Breast epithelium (tissue), 4 donors: ENCODE results near the gene F11R. TPM values are rescaled to one million over a fixed set of nuclear protein-coding genes. Genes with fewer than 3 reads are reported as not detected.
A peak's percentile ranks its signal among the peaks of the same experiment; 100 is the strongest.
"Not testable (repeated sequence)": the region's sequence is repeated elsewhere in the genome, so short reads cannot be mapped to it uniquely, and the experiment has no call there.

Experiments
- DNase-seq, 2 donors: peaks; one replicate each; pipeline ENCODE4 v3.0.0-alpha.2; 2019; ENCODE audit warnings: low spot score in 2 of 2
- H3K27ac ChIP-seq, 2 donors: fragments of 200-600 bp; sonication (generic) in 1 of 2; one replicate each; pipeline ENCODE4 v1.5.1; 2016 to 2019; ENCODE audit warnings: mild to moderate bottlenecking in 1 of 2
- H3K27me3 ChIP-seq, 2 donors: fragments of 200-600 bp; sonication (generic) in 1 of 2; one replicate each; pipeline versions ENCODE4 v1.5.1 to v1.6.0; 2017 to 2019; ENCODE audit warnings: control low read depth in 1 of 2, mild to moderate bottlenecking in 1 of 2
- H3K36me3 ChIP-seq: fragments of 200-600 bp; one replicate; pipeline ENCODE4 v1.5.1; 2019
- H3K4me1 ChIP-seq, 2 donors: fragments of 200-600 bp; sonication (generic); one replicate each; pipeline ENCODE4 v1.5.1; 2016 to 2019; ENCODE audit warnings: control low read depth in 1 of 2
- H3K4me3 ChIP-seq, 3 donors: fragments of 200-600 bp; sonication (generic); 1 replicate in 2 of 3; 2 replicates in 1 of 3; pipeline ENCODE4 v1.5.1; 2016 to 2019; ENCODE audit warnings: mild to moderate bottlenecking in 3 of 3, moderate library complexity in 2 of 3
- H3K9me3 ChIP-seq, 2 donors: fragments of 200-600 bp; sonication (generic) in 1 of 2; one replicate each; pipeline ENCODE4 v1.5.1; 2016 to 2019; ENCODE audit warnings: control low read depth in 1 of 2
- POLR2A ChIP-seq: fragments of 450-650 bp; IDR thresholded peaks from one replicate; pipeline ENCODE4 v1.6.1; 2016; ENCODE audit warnings: antibody characterized with exemption, mild to moderate bottlenecking, moderate library complexity
- POLR2AphosphoS5 ChIP-seq, 3 donors: sonication (generic); formaldehyde crosslinking; IDR thresholded peaks; one replicate each; pipeline ENCODE4 v1.6.1; 2017; ENCODE audit warnings: antibody characterized with exemption in 3 of 3
- intact Hi-C: fragments of 100-400 bp; cut with DNase I; formaldehyde crosslinking; loops from one replicate; pipeline ENCODE4 v1.15.1; 2023; ENCODE audit warnings: low total_unique reads
- total RNA-seq, 3 donors: library from RNA; depleted of rRNA; stranded (reverse); fragments of >200 nt; gene quantifications; one replicate each; pipeline ENCODE4 v1.1.0, GENCODE V29; 2016
- TF ChIP-seq, protein P1 (sequence below), 3 donors: fragments of 450-650 bp; IDR thresholded peaks; one replicate each; pipeline ENCODE4 v1.5.1; 2016 to 2017; ENCODE audit warnings: antibody characterized with exemption in 3 of 3, mild to moderate bottlenecking in 3 of 3, moderate library complexity in 3 of 3

F11R gene
- total RNA-seq, 3 donors from 2014 or later = 41.1 to 74.3 (median 48.8) TPM

DNA sequence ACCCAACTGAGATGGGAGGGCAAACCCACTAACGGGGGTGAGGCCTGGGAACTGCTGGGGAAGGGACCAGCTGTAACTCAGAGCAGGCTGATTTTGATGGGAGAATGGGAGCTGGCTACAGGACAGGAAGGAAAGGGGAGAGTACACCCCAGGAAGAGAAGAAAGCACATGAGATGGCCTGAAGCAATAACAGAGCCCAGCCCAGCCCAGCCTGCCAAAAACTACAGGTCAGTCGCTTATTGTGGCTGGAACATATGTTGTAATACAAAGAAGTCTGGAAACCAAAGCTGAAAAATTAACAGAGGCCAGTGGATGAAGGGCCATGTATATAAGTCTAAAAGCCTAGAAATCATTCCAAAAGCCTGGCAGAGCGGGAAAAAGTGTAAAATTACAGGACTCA is 67.9 kb downstream of the F11R start:
- peak in 1 of 2 donors; percentile 36 for DNase-seq
- Histone ChIP-seq H3K9me3 (no peaks in the 10 kb centered on the region), H3K27me3 (no peaks in the 10 kb centered on the region), H3K4me1 (no peaks in the 10 kb centered on the region), H3K4me3 (no peak overlapping the region), H3K27ac (no peak overlapping the region), H3K36me3 (no peaks in the 10 kb centered on the region)
- intact Hi-C loops = no loop called here
- TF ChIP-seq, protein P1, sequence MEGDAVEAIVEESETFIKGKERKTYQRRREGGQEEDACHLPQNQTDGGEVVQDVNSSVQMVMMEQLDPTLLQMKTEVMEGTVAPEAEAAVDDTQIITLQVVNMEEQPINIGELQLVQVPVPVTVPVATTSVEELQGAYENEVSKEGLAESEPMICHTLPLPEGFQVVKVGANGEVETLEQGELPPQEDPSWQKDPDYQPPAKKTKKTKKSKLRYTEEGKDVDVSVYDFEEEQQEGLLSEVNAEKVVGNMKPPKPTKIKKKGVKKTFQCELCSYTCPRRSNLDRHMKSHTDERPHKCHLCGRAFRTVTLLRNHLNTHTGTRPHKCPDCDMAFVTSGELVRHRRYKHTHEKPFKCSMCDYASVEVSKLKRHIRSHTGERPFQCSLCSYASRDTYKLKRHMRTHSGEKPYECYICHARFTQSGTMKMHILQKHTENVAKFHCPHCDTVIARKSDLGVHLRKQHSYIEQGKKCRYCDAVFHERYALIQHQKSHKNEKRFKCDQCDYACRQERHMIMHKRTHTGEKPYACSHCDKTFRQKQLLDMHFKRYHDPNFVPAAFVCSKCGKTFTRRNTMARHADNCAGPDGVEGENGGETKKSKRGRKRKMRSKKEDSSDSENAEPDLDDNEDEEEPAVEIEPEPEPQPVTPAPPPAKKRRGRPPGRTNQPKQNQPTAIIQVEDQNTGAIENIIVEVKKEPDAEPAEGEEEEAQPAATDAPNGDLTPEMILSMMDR (IDR thresholded peaks at IDR 0.05) = no peak
- TF ChIP-seq POLR2AphosphoS5 (IDR thresholded peaks at IDR 0.05) (no peak), POLR2A (no peak)

- Histone ChIP-seq H3K4me1 (no peaks in the 10 kb centered on the region), H3K36me3 (no peaks in the 10 kb centered on the region), H3K9me3 (no peaks in the 10 kb centered on the region), H3K4me3 (peak overlapping the region in 1 of 3 donors; percentile 12), H3K27ac (peak overlapping the region in 1 of 2 donors; percentile 29), H3K27me3 (no peaks in the 10 kb centered on the region)
- intact Hi-C loops = no loop called here
- DNase-seq = peak in 1 of 2 donors; percentile 49
- TF ChIP-seq POLR2A = no peak
Observed at GRCh38 chr1:160952129-160952510, 68.8 kb downstream of the F11R start.

GRCh38 chr1:160951443-160952128 is 69.4 kb downstream of the F11R start:
- intact Hi-C loops = no loop called here
- H3K9me3 ChIP-seq = no peaks in the 10 kb centered on the region
- H3K27me3 ChIP-seq = no peaks in the 10 kb centered on the region
- DNase-seq = no peak
- H3K4me3 ChIP-seq = peak overlapping the region in 1 of 3 donors; percentile 12
- H3K27ac ChIP-seq = peak overlapping the region in 1 of 2 donors; percentile 28
- no peaks in the 10 kb centered on the region for H3K36me3 ChIP-seq
- no peak for TF ChIP-seq POLR2AphosphoS5 (IDR thresholded peaks at IDR 0.05)
- TF ChIP-seq, protein P1 (IDR thresholded peaks at IDR 0.05) = peak in 2 of 3 donors; percentile 48 to 52
- TF ChIP-seq POLR2A = no peak
- no peaks in the 10 kb centered on the region for H3K4me1 ChIP-seq

DNA sequence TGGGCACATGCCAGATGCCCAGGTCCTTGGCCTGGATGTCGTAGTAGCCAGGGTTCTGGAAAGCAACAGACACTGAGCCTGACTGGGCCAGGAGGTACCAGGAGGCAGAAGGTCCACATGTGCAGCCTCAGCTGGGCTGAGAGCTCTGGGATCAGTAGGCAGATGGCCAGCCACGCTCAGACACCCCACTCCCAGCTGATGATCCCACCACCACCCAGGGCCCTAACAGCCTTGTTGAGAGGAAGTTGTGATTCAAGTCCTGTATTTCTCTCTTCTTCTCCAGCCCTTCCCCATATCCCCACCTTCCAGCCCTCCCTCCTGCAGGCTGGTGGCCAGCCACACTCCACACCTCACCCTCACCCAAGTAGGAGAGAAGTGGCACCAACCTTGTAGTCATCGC is 70.3 kb downstream of the F11R start:
- Histone ChIP-seq H3K27me3 (no peaks in the 10 kb centered on the region), H3K4me1 (no peaks in the 10 kb centered on the region), H3K4me3 (no peak overlapping the region), H3K27ac (no peak overlapping the region), H3K36me3 (no peaks in the 10 kb centered on the region), H3K9me3 (no peaks in the 10 kb centered on the region)
- no peak for DNase-seq
- intact Hi-C loops = no loop called here
- no peak for TF ChIP-seq POLR2A
- TF ChIP-seq, protein P1 (IDR thresholded peaks at IDR 0.05) = no peak
- no peak for TF ChIP-seq POLR2AphosphoS5 (IDR thresholded peaks at IDR 0.05)

DNA sequence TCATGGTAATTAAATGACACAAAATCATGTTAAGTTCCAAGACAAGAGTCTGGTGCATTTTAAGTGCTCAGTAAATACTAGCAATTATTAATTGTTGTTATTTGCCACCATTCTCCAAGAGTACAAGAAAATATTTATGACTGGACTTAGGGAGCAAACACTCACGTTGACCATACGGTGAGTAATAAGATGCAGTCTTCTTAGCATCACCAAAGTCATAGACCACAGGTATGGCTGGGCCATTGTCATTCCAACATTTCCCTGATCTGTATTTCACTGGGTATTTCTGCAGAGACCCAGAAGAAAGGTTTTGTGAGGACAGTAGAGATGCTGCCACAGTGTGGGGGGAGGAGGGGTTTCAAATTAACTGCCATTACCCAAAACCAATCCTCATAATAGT is 71.1 kb downstream of the F11R start:
- no peaks in the 10 kb centered on the region for H3K36me3 ChIP-seq
- H3K4me3 ChIP-seq = no peak overlapping the region
- no peaks in the 10 kb centered on the region for H3K4me1 ChIP-seq
- TF ChIP-seq POLR2AphosphoS5 (IDR thresholded peaks at IDR 0.05) = no peak
- no peak for TF ChIP-seq POLR2A
- H3K9me3 ChIP-seq = no peaks in the 10 kb centered on the region
- DNase-seq = no peak
- intact Hi-C loops = no loop called here
- peaks cover 0 to 7% of the 10 kb centered on the region in 2 donors for H3K27me3 ChIP-seq
- H3K27ac ChIP-seq = no peak overlapping the region

DNA sequence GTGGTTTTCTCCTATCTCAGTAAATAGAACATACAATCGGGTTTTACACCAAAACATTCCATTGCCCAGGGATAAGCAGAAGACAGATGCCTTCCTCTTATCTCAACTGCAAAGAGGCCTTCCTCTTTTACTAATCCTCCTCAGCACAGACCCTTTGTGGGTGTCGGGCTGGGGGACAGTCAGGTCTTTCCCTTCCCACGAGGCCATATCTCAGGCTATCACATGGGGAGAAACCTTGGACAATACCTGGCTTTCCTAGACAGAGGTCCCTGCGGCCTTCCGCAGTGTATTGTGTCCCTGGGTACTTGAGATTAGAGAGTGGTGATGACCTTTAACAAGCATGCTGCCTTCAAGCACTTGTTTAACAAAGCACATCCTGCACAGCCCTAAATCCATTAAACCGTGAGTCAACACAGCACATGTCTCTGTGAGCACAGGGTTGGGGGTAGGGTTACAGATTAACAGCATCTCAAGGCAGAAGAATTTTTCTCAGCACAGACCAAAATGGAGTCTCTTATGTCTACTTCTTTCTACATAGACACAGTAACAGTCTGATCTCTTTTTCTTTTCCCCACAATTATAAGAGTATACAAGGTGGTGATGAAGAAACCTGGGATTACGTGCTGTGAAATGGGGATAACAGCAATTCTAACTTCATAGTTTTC is 71.6 kb downstream of the F11R start:
- H3K4me3 ChIP-seq, DNase-seq, H3K36me3 ChIP-seq, H3K4me1 ChIP-seq, H3K27ac ChIP-seq, intact Hi-C loops, H3K9me3 ChIP-seq: not testable (repeated sequence)
- H3K27me3 ChIP-seq = peaks cover 0 to 11% of the 10 kb centered on the region in 2 donors

DNA sequence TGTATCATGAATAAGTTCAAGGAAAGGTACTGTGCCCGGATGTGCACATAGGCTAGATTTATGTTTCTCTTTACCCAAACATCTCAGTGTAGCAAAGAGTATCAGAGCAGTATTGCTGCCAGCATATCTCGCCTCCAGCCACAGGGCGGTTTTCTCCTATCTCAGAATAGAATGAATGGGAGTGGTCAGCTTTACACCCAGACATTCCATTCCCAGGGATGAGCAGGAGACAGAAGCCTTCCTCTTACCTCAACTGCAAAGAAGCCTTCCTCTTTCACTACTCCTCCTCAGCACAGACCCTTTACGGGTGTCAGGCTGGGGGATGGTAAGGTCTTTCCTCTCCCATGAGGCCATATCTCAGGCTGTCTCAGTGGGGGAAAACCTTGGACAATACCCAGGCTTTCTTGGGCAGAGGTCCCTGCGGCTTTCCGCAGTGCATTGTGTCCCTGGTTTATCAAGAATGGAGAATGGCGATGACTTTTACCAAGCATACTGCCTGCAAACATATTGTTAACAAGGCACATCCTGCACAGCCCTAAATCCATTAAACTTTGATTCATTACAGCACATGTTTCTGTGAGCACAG is 73.7 kb downstream of the F11R start:
- H3K4me3 ChIP-seq, intact Hi-C loops, H3K36me3 ChIP-seq, H3K9me3 ChIP-seq, DNase-seq, H3K27ac ChIP-seq, H3K4me1 ChIP-seq: not testable (repeated sequence)
- H3K27me3 ChIP-seq = peaks cover 0 to 11% of the 10 kb centered on the region in 2 donors

GRCh38 chr1:160945881-160946280 is 75.1 kb downstream of the F11R start:
- H3K27ac ChIP-seq, H3K36me3 ChIP-seq, H3K4me3 ChIP-seq, DNase-seq, intact Hi-C loops, H3K4me1 ChIP-seq, H3K9me3 ChIP-seq: not testable (repeated sequence)
- peaks cover 0 to 16% of the 10 kb centered on the region in 2 donors for H3K27me3 ChIP-seq
